NB4 (cell line): ENCODE results near the gene AMBP.

Source experiments
- DNase-seq: peaks from one replicate; pipeline ENCODE4 v3.0.0; 2010; ENCODE audit warnings: low read depth
- H3K4me3 ChIP-seq: one replicate; pipeline ENCODE4 v1.5.1; 2011; ENCODE audit warnings: mild to moderate bottlenecking, low read depth, low read length, moderate library complexity
- MYC ChIP-seq: IDR thresholded peaks from 2 replicates; pipeline ENCODE4 v1.6.1; 2011; ENCODE audit warnings: low read depth, low read length
- POLR2A ChIP-seq: IDR thresholded peaks from 2 replicates; pipeline ENCODE4 v1.6.1; 2011; ENCODE audit warnings: mild to moderate bottlenecking; ENCODE audit not compliant: insufficient read length; ENCODE audit errors: extremely low read depth
- TF ChIP-seq, protein P1 (sequence below): IDR thresholded peaks from 2 replicates; pipeline ENCODE4 v1.6.1; 2011; ENCODE audit warnings: low read depth, low read length
- TF ChIP-seq, protein P2 (sequence below): IDR thresholded peaks from one replicate; pipeline ENCODE4 v1.5.1; 2012; ENCODE audit warnings: low read depth, low read length

Gene AMBP

DNA sequence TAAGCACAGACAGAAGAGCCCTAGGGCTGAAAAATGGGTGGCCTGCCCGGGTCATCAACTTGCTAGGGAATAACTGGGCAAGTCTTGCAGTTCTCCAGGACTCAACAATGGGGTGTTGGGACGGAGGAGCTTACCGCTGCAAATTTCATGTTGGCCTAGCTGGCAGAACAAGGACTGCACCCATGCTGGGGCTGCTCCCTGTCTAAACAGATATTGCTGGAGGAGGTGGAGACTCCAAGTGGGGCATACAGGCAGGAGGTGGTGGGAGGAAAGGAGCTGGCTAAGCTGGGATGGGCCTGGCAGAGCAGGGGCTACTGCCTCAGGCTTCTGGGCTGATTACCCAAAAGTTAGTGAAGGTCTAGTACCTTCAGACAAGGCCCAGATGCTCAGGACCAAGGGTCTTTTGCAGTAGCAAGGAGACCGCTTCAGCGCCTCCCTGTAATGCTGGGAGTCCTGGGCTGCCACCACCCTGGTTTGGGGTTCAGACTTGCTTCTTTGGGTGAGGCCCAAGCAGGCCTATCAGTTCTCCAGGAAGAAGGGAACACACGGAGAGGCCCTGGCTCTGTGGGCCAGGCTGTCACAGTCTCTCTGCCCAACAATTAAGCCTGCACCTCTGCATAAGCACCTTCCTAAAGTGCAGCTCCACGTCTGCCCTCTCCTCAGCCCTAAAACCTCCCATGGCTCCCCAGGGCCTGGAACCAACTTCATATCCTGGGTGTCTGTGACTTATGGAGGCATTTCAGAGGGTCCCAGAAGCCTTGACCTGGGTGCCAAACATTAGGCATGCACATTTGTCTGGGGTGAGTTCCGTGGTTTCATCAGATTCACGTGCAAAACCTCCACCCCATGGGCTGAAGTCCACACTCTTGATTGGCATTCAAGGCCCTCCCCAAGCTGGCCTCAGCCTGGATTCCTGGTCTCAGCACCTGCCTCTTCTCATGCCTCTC lies 45.2 kb upstream of the AMBP start:
- no peak for DNase-seq
- no peak overlapping the region for H3K4me3 ChIP-seq
- no peak for TF ChIP-seq MYC
- TF ChIP-seq POLR2A, result no peak
- TF ChIP-seq, protein P1, sequence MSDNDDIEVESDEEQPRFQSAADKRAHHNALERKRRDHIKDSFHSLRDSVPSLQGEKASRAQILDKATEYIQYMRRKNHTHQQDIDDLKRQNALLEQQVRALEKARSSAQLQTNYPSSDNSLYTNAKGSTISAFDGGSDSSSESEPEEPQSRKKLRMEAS, result no peak
- TF ChIP-seq, protein P2, sequence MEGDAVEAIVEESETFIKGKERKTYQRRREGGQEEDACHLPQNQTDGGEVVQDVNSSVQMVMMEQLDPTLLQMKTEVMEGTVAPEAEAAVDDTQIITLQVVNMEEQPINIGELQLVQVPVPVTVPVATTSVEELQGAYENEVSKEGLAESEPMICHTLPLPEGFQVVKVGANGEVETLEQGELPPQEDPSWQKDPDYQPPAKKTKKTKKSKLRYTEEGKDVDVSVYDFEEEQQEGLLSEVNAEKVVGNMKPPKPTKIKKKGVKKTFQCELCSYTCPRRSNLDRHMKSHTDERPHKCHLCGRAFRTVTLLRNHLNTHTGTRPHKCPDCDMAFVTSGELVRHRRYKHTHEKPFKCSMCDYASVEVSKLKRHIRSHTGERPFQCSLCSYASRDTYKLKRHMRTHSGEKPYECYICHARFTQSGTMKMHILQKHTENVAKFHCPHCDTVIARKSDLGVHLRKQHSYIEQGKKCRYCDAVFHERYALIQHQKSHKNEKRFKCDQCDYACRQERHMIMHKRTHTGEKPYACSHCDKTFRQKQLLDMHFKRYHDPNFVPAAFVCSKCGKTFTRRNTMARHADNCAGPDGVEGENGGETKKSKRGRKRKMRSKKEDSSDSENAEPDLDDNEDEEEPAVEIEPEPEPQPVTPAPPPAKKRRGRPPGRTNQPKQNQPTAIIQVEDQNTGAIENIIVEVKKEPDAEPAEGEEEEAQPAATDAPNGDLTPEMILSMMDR, result no peak

DNA sequence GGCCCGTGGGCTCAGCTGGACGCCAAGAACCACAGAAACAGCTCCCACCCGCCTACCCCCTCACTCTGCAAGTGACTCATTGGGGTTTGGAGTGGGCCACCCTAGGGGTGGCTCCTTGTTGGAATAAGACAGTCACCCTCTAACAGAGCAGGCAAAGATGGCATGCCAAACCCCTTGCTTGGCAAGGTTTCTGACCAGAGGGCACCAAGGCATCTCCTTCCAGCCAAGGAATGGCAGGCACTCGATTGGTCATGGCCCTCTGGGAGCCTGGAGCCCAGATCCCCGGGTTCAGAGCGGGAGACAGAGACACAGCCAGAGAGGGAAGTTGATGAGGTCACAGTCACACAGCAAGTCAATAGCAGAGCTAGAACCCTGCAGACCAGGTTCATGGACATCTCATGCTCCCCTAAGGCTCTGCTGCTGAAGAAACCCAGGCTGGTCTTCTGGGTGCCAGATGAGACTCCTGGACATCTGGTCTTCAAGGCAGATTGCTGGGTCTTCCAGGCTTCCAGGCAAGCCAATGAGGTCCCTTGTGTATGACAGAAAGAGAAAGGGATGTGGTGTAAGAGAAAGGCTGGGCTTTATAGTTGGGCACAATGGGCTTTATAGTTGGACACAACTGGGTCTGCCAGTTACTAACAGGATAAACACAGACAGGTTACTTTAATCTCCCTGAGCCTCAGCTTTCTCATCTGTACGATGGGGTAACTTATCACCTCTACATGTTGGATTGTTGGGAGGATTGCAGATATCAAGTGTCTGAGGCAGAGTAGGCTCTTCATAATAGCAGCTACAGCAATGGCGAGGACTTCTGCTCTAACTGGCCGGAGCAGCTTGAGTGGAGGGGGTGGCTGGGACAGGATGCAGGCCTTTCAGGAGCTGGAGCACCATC lies 44.3 kb upstream of the AMBP start:
- TF ChIP-seq MYC (no peak), POLR2A (no peak)
- TF ChIP-seq, protein P1, result no peak
- TF ChIP-seq, protein P2, result no peak
- DNase-seq, result no peak
- H3K4me3 ChIP-seq, result no peak overlapping the region

DNA sequence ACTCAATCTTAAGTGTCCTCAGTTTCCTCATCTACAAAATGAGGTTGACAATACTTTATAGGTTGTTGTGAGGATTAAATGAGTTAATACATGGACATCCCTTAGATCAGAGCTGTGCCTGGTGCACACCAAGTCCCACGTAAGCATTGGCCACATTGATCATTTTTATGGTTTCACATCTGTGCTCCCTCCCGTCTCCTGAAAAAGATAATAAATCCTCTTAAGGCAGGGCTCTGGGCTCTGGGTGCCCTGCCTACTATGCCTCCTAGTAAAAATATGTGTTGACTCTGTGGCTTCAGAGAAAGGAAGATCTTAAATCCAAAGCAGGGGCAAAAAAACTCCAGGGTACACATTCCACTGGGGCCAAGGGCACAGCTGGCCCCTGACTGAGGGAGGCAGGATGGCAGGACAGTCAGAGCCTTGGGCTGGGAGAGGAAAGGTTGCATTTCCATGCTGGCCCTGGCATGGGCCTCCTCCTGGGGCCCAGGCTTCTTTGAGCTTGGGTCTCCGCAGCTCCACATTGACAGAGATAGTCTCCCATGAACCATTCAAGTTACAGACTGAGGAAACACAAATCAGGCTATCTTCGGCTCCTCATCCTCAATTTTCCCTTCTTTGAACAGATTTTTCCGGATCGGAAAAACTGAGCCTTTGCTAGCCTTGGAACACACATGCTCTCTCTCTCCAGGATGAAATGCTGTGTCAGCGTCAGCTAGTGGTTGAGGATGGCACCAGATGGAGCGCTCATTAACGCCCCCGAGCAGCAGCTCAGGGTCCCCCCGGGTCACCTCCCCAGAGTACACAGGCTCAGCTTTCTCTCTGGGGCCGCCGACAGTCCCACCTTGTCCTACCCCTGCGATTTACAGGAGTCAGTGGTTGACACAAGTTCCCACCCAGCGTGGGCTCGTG lies 43.4 kb upstream of the AMBP start:
- TF ChIP-seq MYC, result no peak
- TF ChIP-seq POLR2A, result no peak
- TF ChIP-seq, protein P1, result no peak
- TF ChIP-seq, protein P2, result no peak
- DNase-seq, result no peak
- no peak overlapping the region for H3K4me3 ChIP-seq

DNA sequence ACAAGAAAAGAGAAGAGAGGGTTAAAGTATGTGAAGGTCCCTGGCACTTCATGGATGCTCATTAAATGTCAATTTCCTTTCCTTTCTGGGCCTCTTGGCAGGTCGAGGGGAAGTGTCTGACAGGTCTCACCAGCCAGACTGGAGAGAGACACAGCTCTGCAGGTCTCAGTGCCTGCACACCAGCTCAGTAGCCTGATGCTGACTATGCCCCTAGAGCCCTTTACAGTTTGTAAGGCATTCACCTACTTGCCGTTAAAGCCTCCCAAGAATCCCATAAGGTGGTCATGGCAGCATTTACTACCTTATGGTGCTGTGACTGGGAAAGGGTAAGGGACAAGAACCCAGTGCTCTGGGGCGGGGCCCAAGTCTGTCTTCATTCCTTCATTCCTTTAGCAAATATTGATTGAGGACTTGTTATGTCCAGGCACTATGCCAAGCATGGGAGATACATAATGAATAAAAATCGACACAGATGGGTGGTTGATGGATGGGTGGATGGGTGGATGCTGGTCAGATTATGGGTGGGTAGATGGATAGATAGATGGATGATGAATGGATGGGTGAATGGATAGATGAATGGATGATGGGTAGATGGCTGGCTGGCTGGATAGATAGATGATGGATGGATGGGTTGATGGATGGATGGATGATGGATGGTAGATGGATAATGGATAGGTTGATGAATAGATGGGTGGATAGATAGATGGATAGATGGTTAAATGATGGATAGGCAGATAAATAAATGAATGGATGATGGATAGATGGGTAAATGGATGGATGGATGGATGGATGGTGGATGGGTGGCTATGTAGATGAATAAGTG lies 42.3 kb upstream of the AMBP start:
- H3K4me3 ChIP-seq, result no peak overlapping the region
- TF ChIP-seq, protein P2, result no peak
- TF ChIP-seq POLR2A (no peak), MYC (no peak)
- TF ChIP-seq, protein P1, result no peak
- DNase-seq, result no peak
